ENCODE results near the gene DNAJA3.

- TF ChIP-seq CTCF (conservative IDR thresholded peaks at IDR 0.05; ENCODE audit: low read depth, low read length) (no peak), EZH2 (IDR thresholded peaks at IDR 0.05; ENCODE audit: borderline replicate concordance, low read depth, low read length, poor library complexity, severe bottlenecking) (no peak)
Observed at GRCh38 chr16:4391631-4392381, 33.9 kb upstream of the DNAJA3 start.
